Measurements from ENCODE around the gene FGF9.

Gene FGF9

DNA sequence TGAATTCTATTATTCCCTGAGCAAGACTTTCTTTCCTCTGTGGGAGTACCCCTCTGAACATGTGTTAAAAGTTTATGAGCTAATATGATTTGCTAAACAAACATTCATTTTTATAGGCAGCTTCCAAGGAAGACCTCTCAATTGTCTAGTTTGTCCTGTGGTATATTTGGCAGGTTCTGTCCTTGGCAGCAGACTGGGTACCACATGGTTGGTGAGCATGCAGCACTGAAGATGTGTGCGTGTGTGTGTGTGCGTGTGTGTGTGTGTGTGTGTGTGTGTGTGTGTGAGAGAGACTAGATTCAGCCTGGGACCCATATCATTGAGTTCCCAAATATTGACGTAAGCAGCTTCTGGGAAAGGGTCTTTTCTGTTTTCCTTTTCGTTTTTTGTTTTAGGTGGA is 24.0 kb downstream of the FGF9 start:
- H3K4me3 ChIP-seq (ENCODE audit: low read length), result no peak overlapping the region
- TF ChIP-seq, protein P1, sequence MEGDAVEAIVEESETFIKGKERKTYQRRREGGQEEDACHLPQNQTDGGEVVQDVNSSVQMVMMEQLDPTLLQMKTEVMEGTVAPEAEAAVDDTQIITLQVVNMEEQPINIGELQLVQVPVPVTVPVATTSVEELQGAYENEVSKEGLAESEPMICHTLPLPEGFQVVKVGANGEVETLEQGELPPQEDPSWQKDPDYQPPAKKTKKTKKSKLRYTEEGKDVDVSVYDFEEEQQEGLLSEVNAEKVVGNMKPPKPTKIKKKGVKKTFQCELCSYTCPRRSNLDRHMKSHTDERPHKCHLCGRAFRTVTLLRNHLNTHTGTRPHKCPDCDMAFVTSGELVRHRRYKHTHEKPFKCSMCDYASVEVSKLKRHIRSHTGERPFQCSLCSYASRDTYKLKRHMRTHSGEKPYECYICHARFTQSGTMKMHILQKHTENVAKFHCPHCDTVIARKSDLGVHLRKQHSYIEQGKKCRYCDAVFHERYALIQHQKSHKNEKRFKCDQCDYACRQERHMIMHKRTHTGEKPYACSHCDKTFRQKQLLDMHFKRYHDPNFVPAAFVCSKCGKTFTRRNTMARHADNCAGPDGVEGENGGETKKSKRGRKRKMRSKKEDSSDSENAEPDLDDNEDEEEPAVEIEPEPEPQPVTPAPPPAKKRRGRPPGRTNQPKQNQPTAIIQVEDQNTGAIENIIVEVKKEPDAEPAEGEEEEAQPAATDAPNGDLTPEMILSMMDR (conservative IDR thresholded peaks at IDR 0.05; ENCODE audit: low read length), result no peak
- no peak for DNase-seq (ENCODE audit: low read depth)

DNA sequence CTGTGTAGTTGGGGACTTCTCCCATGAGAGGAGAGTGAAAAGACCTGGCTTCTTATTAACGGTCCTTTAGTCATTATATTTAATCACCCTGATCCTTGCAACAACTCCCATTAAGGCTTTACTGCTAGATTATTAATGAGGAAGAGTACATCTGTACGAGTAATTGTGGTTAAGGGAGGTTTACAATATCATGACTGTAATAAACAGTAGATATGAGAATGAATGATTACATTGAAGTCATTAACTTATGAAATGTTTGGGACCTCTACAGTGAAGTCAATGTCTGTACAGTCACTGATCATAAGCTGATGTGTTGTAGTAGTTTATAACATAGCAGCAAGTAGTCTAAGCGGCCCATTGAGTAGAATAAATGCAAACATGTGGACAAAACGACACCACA is 24.7 kb downstream of the FGF9 start:
- DNase-seq (ENCODE audit: low read depth), result no peak
- H3K4me3 ChIP-seq (ENCODE audit: low read length), result no peak overlapping the region
- TF ChIP-seq, protein P1 (conservative IDR thresholded peaks at IDR 0.05; ENCODE audit: low read length), result no peak

DNA sequence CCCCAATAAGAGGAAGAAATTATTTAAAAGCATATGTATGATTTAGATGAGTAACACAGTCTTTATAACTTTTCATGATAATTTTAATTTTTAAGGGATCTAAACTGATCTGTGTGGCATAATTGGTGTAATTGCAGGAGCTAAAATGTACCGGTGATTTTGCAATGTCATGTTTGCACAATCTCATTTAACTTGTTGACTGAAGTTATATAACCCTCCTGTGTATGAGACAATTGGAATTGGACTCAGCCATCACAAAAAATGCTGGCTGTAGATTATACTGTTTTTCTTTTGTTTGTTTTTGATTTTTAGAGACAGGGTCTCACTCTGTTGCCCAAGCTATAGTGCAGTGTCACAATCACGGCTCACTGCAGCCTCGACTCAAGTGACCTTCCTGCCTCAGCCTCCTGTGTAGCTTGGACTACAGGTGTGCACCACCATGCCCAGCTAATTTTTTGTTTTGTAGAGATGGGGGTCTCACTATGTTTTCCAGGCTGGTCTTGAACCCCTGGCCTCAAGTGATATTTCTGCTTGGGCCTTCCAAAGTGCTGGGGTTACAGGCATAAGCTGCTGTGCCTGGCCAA is 26.1 kb downstream of the FGF9 start:
- TF ChIP-seq, protein P1 (conservative IDR thresholded peaks at IDR 0.05; ENCODE audit: low read length), result no peak
- no peak for DNase-seq (ENCODE audit: low read depth)
- H3K4me3 ChIP-seq (ENCODE audit: low read length), result no peak overlapping the region

DNA sequence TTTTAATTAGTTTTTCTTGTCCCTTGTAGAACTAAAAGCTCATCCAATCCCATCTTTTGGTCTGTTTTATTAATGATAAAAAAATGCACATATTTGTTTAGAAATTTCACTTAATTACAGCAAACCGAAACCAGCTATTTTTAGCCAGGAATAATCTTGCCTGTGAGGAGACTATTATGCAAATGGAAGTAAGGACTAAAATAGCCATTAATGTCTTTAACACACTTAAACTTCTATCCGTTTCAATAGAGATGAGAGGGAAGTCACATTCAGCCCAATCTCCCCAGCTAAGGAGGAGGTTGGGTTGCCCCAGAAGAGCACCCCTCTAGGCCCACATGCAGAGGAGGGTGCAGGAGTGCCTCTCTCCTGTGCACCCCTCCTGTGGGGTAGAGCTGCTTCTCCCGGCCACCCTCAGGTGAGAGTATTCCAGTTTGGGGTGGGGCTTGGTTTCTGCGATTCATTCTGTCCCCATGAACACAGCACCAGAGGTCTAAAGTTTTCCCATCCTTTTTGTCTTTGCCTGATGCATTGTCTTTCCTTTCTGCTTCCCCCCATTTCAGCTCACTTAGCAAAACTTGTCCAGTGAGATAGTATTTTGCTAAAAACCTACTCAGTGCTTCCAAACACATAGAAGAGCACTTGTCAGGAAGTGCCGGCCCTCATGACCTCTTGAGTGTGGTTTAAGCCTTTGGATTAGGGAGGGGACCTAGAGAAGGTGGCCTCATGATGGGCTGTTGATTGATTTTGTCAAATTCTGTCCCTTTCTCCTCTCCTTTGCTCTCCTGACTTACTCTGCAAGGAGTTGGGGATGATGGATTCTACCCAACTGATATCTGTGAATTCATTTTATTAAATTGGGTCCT is 28.2 kb downstream of the FGF9 start:
- DNase-seq (ENCODE audit: low read depth), result no peak
- TF ChIP-seq, protein P1 (conservative IDR thresholded peaks at IDR 0.05; ENCODE audit: low read length), result no peak
- H3K4me3 ChIP-seq (ENCODE audit: low read length), result no peak overlapping the region

DNA sequence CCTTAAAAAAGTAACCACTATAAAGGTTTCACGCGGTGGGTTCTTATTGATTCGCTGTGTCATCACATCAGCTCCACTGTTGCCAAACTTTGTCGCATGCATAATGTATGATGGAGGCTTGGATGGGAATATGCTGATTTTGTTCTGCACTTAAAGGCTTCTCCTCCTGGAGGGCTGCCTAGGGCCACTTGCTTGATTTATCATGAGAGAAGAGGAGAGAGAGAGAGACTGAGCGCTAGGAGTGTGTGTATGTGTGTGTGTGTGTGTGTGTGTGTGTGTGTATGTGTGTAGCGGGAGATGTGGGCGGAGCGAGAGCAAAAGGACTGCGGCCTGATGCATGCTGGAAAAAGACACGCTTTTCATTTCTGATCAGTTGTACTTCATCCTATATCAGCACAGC is 30.6 kb downstream of the FGF9 start:
- no peak for DNase-seq (ENCODE audit: low read depth)
- TF ChIP-seq, protein P1 (conservative IDR thresholded peaks at IDR 0.05; ENCODE audit: low read length), result no peak

DNA sequence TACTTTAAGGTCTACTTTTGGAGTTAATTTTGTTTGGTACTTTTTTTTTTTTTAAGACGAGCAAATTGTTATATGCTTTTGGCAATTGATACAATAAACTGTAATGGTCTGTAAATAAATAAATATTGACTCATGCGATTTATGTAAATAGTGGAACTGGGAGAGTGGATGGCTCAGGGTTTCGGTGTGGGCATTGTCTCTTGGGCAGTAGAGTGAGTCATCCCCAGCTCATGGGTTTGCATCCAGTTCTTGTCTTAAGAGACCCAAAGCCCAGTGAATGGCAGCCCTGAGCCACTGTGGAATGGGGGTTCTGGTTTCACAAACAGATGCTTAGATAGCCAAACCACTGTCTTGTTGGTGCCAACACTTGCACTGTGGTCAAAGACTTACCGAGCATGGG is 33.0 kb downstream of the FGF9 start:
- no peak overlapping the region for H3K4me3 ChIP-seq (ENCODE audit: low read length)
- TF ChIP-seq, protein P1 (conservative IDR thresholded peaks at IDR 0.05; ENCODE audit: low read length), result no peak
- no peak for DNase-seq (ENCODE audit: low read depth)

More for the DNA sequence above, 30.6 kb downstream of the FGF9 start:
- no peak overlapping the region for H3K4me3 ChIP-seq (ENCODE audit: low read length)

DNA sequence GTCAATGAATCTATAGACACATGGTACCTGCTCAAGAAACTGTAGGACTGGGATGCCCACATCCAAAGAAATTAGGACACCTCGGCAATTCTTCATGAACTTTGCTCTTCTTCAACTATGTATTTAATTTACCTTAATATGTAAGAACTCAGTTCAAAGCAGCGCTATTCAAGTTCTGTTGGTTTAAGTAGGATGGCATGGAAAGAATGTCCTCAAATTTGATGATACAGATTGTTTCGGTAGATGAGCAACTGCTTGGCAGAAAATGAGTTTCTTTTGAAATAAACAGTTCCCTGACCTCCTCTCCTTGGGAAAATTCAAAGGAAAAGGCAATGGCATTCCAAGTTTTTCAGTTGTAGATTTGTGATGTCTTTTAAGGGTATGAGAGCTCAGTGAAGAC is 36.7 kb downstream of the FGF9 start:
- no peak for DNase-seq (ENCODE audit: low read depth)
- TF ChIP-seq, protein P1 (conservative IDR thresholded peaks at IDR 0.05; ENCODE audit: low read length), result no peak
- H3K4me3 ChIP-seq (ENCODE audit: low read length), result no peak overlapping the region

Data from AG10803 (cell line).